Gastrocnemius medialis (tissue), 4 donors: ENCODE measurements around the gene MGRN1. TPM values are rescaled to one million over a fixed set of nuclear protein-coding genes. Genes with fewer than 3 reads are reported as not detected.

Experiments used
- ATAC-seq, 2 donors: fragments of 150-250 bp; one replicate each; pipeline ENCODE4 v1.9.1; 2016
- DNase-seq, 2 donors: peaks; one replicate each; pipeline ENCODE4 v3.0.0-alpha.2; 2019
- H3K27ac ChIP-seq, 4 donors: fragments of 200-600 bp; sonication (generic); 1 replicate in 1 of 4; 2 replicates in 3 of 4; pipeline ENCODE4 v1.5.1; 2016 to 2018; ENCODE audit warnings: mild to moderate bottlenecking in 2 of 4, moderate library complexity in 1 of 4
- H3K27me3 ChIP-seq, 3 donors: fragments of 200-600 bp; sonication (generic) in 2 of 3; 1 replicate in 1 of 3; 2 replicates in 2 of 3; pipeline versions ENCODE4 v1.5.1 to v1.6.0; 2016 to 2019; ENCODE audit warnings: mild to moderate bottlenecking in 1 of 3, moderate library complexity in 1 of 3
- H3K36me3 ChIP-seq, 2 donors: fragments of 200-600 bp; sonication (generic) in 1 of 2; one replicate each; pipeline ENCODE4 v1.5.1; 2017 to 2018
- H3K4me1 ChIP-seq, 2 donors: fragments of 200-600 bp; sonication (generic) in 1 of 2; one replicate each; pipeline ENCODE4 v1.5.1; 2016 to 2017; ENCODE audit warnings: mild to moderate bottlenecking in 2 of 2
- H3K4me3 ChIP-seq, 4 donors: fragments of 200-600 bp; sonication (generic) in 3 of 4; 1 replicate in 1 of 4; 2 replicates in 3 of 4; pipeline ENCODE4 v1.5.1; 2016 to 2019; ENCODE audit warnings: mild to moderate bottlenecking in 2 of 4
- H3K9me3 ChIP-seq, 3 donors: fragments of 200-600 bp; sonication (generic) in 2 of 3; 1 replicate in 1 of 3; 2 replicates in 2 of 3; pipeline ENCODE4 v1.5.1; 2016 to 2019
- CTCF ChIP-seq, 5 experiments: fragments of 450-650 bp in 3 of 5; fragments of 200-600 bp in 2 of 5; sonication (generic) in 2 of 5; IDR thresholded peaks in 4 of 5; conservative IDR thresholded peaks in 1 of 5; 1 replicate in 4 of 5; 2 replicates in 1 of 5; pipeline ENCODE4 v1.5.1; 2016 to 2019; ENCODE audit warnings: antibody characterized with exemption in 5 of 5, mild to moderate bottlenecking in 3 of 5, moderate library complexity in 3 of 5
- POLR2A ChIP-seq, 2 donors: fragments of 450-650 bp; IDR thresholded peaks; one replicate each; pipeline ENCODE4 v1.6.1; 2017; ENCODE audit warnings: antibody characterized with exemption in 2 of 2, mild to moderate bottlenecking in 2 of 2, moderate library complexity in 2 of 2
- in situ Hi-C, 4 donors: fragments of 200-750 bp; cut with MboI; loops; one replicate each; pipeline versions ENCODE4 v1.15.0 to v1.8.0; 2017; ENCODE audit warnings: low sequenced_read_pairs in 4 of 4
- intact Hi-C: fragments of 100-400 bp; cut with DNase I; formaldehyde crosslinking; loops from one replicate; pipeline ENCODE4 v1.15.1; 2023; ENCODE audit warnings: low total_unique reads
- total RNA-seq, 4 donors: library from RNA; depleted of rRNA; stranded (reverse); fragments of >200 nt; gene quantifications; one replicate each; pipeline versions ENCODE4 v1.1.0 to v1.2.3, GENCODE V29; 2016

MGRN1 gene
- total RNA-seq, 4 donors from 2014 or later = 33.8 to 62.9 (median 55.0) TPM

GRCh38 chr16:4681471-4682083 lies 57.0 kb downstream of the MGRN1 start:
- Histone ChIP-seq H3K4me3 (no peak overlapping the region), H3K36me3 (peaks cover 0 to 41% of the 10 kb centered on the region in 2 donors), H3K4me1 (peaks cover 11 to 29% of the 10 kb centered on the region in 2 donors), H3K27ac (peak overlapping the region in 2 of 4 donors; percentile 70 to 79), H3K9me3 (no peaks in the 10 kb centered on the region), H3K27me3 (no peaks in the 10 kb centered on the region)
- intact Hi-C loops (no loop called here), in situ Hi-C loops (no loop called here)
- ATAC-seq (no peak), DNase-seq (peak in 1 of 2 donors; percentile 13)
- TF ChIP-seq CTCF (IDR thresholded peaks at IDR 0.05 in 4 of 5, conservative IDR thresholded peaks at IDR 0.05 in 1 of 5) (no peak), POLR2A (IDR thresholded peaks at IDR 0.05) (no peak)

- TF ChIP-seq POLR2A (IDR thresholded peaks at IDR 0.05) (no peak), CTCF (IDR thresholded peaks at IDR 0.05 in 4 of 5, conservative IDR thresholded peaks at IDR 0.05 in 1 of 5) (no peak)
- intact Hi-C loops (no loop called here), in situ Hi-C loops (no loop called here)
- no peaks in the 10 kb centered on the region for H3K27me3 ChIP-seq
- peaks cover 0 to 41% of the 10 kb centered on the region in 2 donors for H3K36me3 ChIP-seq
- DNase-seq (no peak), ATAC-seq (no peak)
- H3K4me3 ChIP-seq = no peak overlapping the region
- H3K27ac ChIP-seq = peak overlapping the region in 3 of 4 donors; percentile 55 to 85 (median 73)
- H3K4me1 ChIP-seq = peaks cover 11 to 26% of the 10 kb centered on the region in 2 donors
- H3K9me3 ChIP-seq = no peaks in the 10 kb centered on the region
Observed at GRCh38 chr16:4682084-4682591, 57.5 kb downstream of the MGRN1 start.

GRCh38 chr16:4682616-4683254 lies 58.1 kb downstream of the MGRN1 start:
- Histone ChIP-seq H3K27ac (peak overlapping the region; percentile 55 to 85 (median 70)), H3K27me3 (no peaks in the 10 kb centered on the region), H3K4me3 (no peak overlapping the region), H3K36me3 (peaks cover 0 to 41% of the 10 kb centered on the region in 2 donors), H3K9me3 (no peaks in the 10 kb centered on the region), H3K4me1 (peaks cover 15 to 27% of the 10 kb centered on the region in 2 donors)
- ATAC-seq (peak in 1 of 2 donors; percentile 6), DNase-seq (peak in 1 of 2 donors; percentile 42)
- TF ChIP-seq CTCF (IDR thresholded peaks at IDR 0.05 in 4 of 5, conservative IDR thresholded peaks at IDR 0.05 in 1 of 5) (peak in 2 of 5 experiments; percentile 26 to 31), POLR2A (IDR thresholded peaks at IDR 0.05) (no peak)
- in situ Hi-C loops (no loop called here), intact Hi-C loops (no loop called here)

- Histone ChIP-seq H3K9me3 (no peaks in the 10 kb centered on the region), H3K36me3 (peaks cover 0 to 41% of the 10 kb centered on the region in 2 donors), H3K27ac (peak overlapping the region; percentile 57 to 85 (median 70)), H3K4me3 (no peak overlapping the region), H3K4me1 (peaks cover 19 to 33% of the 10 kb centered on the region in 2 donors), H3K27me3 (no peaks in the 10 kb centered on the region)
- TF ChIP-seq CTCF (IDR thresholded peaks at IDR 0.05 in 4 of 5, conservative IDR thresholded peaks at IDR 0.05 in 1 of 5) (no peak), POLR2A (IDR thresholded peaks at IDR 0.05) (no peak)
- in situ Hi-C loops (no loop called here), intact Hi-C loops (no loop called here)
- ATAC-seq (peak in 1 of 2 donors; percentile 32), DNase-seq (peak in 1 of 2 donors; percentile 12)
Observed at GRCh38 chr16:4683255-4684057, 58.8 kb downstream of the MGRN1 start.
